Measurements from ENCODE around the gene SHISA6.
"Not testable (repeated sequence)": the region's sequence is repeated elsewhere in the genome, so short reads cannot be mapped to it uniquely, and the experiment has no call there.

SHISA6 gene

GRCh38 chr17:11267999-11268575, 27.1 kb downstream of the SHISA6 start:
- no peak for DNase-seq

DNA sequence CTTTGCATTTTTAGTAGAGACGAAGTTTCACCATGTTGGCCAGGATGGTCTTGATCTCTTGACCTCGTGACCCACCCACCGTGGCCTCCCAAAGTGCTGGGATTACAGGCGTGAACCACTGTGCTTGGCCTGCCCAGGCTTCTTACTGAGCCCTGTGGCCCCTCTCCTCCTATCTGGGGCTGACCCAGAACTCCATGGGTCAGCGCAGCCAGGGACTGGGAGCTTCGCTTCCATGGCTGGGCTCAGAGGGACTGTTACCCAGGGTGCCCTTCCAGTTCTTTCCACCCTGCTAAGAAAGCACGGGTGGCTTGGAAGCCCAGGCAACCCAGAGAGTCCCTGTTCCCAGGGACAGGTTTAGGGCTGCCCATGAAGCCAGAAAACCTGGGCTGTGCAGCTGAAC, 28.2 kb downstream of the SHISA6 start:
- no peak for DNase-seq

GRCh38 chr17:11272191-11272590, 31.2 kb downstream of the SHISA6 start:
- DNase-seq = no peak

DNA sequence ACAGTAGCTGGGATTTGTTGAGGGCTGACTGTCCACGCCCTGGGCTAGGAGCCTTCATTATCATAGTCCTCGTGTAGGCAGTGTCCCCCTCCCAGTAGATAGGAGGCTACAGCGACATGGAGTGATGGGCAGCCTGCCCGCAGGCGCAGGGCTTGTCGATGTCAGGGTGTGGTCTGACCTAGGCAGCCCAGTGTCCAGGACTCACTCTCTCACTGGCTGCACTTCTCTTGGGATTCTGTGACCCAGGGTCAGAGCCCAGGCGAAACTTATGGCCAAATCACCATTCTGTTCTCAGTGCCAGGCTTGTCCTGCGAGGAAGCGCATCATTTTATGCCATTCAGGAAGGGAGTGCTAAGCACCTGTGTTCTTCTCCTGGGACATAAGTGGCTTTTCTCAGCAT, 32.6 kb downstream of the SHISA6 start:
- DNase-seq = no peak

DNA sequence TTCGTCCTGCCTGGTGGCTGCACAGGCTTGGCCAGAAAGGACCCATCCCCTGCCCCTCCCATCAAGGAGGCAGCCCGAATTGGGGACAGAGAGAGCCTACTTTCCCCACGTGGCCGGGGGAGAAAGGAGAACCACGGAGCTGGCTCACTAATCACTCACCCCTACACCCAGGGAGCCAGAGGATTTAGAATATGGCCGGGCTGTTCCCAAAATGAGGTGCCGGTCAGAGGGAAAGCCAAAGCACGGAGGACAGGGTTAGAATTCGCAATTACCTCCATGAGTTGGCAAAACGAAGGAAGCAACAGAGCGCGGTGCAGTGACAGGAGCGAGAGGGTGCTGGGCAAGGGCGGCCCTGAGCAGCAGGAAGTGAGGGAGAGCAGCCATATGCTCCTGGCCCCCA, 33.1 kb downstream of the SHISA6 start:
- no peak for DNase-seq

DNA sequence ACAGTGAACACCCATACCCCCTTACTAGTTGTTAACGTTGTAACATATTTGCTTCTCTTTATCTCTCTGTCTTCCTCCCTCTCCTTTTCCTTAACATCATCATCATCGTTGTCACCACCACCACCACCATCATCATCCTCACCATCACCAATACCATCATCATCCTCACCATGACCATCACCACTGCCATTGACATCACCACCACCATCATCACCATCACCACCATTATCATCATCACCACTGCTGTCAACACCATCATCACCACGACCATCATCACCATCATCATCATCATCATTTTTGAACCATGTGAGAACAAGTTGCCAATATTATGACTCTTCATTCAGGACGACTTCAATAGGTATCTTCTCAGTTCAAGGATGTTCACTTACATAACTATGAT, 35.5 kb downstream of the SHISA6 start:
- no peak for DNase-seq

DNA sequence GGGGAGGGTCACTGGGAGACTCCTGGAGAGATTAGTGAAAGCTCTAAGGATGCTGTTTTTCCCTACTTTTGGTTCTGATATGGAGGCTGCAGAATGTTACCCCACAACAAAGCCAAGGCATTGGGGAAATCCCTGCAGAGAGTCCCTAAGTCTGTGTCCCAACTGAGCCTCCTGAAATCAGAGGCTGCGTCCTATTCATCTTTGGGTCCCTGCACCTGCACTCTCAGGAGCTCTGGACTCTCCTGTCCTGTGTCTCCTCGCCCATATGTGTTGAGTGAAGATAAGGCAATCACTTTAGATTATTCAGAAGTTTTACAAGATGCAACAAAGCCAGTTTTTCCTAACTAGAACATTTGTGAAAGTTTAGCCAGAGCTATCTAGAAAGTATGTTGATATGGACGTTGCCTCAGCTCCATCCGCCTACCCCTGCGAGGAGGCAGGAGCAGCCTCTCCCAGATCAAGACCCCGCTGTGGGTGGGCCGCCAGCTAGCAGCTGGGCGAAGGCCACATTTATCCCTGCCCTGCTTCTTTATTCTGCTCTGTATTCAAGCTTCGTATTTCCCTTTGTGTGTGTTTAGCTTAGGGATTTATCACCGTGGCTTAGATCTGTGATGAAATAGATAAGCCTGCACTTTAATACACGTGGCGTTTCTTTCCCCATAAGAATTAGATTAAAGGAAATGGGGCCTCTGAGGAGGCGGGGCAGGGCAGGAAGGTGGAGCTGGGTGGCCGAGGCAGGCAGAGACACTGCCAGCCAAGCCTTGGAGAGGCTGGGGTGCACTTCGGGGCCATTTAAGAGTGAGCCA, 37.4 kb downstream of the SHISA6 start:
- DNase-seq = no peak

DNA sequence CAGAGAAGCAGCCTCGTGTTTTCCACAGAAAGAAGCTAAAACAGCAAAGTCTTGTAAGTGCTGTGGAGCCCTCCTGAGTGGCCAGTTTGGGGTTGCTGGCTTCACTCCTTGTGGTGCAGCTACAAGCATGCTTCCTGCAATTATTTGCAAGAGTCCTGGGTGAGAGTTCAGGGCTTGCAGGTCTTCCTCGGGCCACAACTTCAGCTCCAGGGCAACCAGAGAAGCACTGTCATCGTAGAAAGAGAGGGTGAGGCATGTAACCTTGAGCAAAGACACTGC, 37.9 kb downstream of the SHISA6 start:
- no peak for DNase-seq

- DNase-seq = no peak
Measured at GRCh38 chr17:11279776-11280344, 38.8 kb downstream of the SHISA6 start.

DNA sequence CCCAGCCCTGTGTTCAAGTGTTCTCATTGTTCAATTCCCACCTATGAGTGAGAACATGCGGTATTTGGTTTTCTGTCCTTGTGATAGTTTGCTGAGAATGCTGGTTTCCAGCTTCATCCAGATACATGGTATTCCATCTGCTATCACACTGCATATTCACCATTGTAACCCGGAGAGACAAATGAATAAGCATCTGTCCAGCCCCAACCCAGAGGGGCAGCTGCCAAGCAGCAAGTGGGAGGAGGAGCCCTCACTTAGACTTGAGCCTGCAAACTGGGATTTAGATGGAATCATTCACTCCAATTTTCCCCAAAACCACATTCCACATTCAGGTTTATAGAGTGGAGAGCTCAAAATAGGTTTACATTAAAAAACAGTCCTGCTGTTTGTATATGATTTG, 41.6 kb downstream of the SHISA6 start:
- DNase-seq = no peak

DNA sequence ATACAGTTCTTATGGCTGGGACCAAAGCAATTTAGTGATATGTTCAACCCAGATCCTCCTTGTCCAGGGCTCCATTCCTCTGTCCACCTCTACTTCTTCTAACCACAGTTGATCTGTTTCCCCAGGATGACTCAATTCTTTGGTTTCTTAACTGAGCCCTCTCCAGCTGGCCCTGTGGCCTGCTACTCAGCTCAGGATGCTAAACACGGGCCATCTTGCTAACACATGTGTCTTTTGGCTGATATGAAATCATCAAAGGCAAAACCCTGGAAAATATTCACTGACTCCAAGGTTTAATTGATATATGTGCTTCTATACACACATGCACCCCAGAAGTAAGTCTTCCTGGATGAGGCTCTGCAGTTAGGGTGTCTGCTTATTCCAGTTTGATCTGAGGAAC, 43.8 kb downstream of the SHISA6 start:
- no peak for DNase-seq

GRCh38 chr17:11285946-11286345, 44.9 kb downstream of the SHISA6 start:
- DNase-seq = no peak

DNA sequence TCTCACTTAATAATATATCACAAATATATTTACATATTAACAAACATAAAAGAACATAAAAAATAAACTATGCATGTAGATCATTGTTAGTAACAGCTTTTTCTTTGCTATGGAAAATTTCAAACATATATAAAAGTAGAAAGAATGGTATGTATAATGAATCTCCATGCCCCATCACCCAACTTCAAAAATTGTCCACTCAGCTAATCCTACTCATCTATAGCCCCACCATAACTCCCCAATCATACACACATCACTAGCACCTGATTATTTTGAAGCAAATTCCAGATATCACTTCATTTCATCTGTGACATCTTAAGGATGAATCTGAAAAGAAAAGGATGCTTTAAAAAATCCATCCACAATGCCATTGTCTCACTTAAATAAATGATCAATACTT, 46.8 kb downstream of the SHISA6 start:
- no peak for DNase-seq

DNA sequence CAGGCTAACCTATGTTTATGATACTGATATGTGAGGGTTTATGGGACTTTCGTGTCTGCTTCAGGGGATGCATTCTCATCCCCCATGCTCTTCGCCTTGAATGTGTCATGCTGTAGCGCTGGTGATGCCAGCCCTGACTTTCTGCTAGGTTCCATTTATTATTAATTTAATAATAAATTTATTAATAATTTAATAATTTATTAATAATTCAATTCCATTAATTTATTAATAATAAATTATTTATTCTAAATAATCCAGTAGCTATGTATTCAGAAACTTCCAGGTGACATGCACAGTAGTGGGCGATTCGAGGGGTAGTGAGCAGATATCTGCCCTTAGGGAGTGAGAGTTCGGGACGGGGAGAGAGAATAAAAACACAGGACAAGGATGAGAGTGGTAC, 49.8 kb downstream of the SHISA6 start:
- DNase-seq = no peak

GRCh38 chr17:11292491-11292890, 51.5 kb downstream of the SHISA6 start:
- DNase-seq = no peak

- DNase-seq = no peak
Measured at GRCh38 chr17:11293480-11293879, 52.5 kb downstream of the SHISA6 start.

DNA sequence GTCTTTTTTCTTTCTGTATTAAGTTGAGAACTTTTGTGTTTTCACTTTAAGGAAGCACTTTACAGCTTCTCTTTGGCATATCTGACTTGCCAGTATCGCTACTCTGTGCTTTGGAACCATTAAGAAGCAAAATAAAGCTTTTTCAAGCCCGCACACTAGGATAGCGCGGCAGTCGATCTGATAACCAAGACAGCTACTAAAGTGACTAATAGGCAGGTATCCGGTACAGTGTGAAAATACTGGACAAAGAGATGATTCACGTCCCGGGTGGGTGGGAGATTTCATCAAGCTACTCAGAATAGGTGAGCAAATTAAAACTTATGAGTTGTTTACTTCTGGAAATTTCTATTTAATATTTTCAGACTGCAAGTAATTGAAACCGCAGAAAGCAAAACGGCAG, 53.8 kb downstream of the SHISA6 start:
- no peak for DNase-seq

DNA sequence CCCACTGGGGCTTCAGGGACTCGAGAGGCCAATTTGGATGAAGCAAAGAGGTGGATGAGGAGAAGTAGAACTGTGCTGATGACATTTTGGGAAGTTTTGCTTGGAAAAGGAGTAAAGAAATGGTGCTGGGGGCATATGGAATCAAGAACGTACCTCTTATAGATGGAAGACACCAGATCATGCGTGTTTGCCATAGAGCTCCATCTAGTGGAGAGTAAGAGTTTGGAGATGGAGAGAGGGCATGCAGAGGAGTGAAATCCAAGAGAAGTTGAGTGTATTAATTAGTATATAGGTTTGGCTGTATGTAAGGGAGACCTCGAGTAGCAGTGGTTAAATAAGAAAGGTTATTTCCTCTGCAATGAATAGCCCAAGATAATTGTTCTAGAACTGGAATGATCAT, 56.0 kb downstream of the SHISA6 start:
- DNase-seq = no peak

DNA sequence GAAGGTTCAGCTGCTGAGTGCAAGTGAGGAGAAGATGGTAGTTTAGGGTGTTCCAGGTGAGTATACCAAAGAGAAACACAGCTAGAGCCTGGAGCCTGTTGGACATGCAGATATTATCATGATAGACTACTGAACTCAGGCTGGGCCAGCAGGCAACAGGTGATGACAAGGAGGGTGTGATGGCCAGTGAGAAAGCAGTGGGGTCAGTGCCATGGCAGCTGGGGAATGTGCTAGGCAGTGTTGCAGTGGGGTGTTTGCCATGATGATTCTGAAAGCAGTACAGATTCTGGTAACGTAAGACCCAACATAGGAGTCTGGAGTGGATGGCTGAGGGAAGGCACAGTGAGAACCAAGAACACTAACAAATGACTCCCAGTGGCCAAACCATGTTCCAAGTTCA, 57.4 kb downstream of the SHISA6 start:
- DNase-seq = no peak

DNA sequence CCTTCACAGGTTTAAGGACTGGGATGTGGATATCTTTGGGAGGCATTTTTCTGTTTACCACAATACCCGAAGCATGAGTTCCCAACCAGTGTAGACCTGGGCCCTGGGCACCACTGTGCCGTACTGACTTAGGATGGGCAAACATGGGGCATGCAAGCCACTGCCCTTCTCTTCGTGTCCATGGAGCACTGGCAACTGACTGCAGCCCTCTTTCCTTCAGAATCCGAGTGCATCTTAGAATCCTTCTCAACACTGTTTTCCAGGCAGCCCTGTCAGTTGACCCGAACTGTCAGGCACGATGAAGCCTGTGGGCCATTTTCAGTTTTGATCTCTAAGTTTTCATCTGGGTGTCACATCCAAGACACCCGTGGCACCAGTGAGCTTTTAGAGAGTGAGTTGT, 59.2 kb downstream of the SHISA6 start:
- no peak for DNase-seq

GRCh38 chr17:11300738-11301137, 59.7 kb downstream of the SHISA6 start:
- no peak for DNase-seq

GRCh38 chr17:11301874-11302273, 60.9 kb downstream of the SHISA6 start:
- not testable (repeated sequence) for DNase-seq

DNA sequence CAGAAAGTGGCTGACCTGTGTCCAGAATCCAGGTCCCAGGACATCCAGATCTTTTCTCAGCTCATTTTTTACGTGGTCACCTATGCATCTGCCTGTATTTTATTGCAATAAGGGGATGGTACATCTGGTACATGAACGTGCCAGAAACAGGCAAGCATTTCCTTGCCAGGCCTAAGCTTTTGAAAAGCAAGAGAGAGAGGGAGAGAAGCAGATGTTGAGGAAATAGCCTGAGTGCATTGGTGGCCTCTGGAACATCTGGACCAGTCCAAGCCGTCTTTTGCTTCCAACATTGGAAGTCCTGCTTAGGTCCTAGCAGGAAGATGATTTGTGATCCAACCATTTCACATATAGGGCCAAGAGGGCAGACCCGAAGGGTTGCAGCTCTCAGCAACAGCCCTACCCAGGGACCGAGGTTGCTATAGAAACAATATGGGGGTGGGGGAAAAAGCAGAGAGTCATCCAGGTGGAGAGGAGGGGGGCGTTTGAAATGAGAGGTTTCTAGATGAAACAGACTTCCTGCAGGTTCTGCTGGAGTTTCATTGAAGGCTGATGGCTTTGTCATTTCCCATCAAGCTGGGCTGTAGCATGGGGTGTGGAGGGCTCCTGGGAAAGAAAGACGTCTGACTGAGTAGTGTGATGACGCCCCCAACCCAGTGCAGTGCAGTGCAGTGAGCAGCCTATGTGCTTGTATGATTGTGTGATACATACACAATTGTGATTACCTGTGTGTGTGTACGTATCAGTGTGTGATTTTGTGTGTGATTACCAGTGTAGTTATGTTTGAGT, 61.6 kb downstream of the SHISA6 start:
- DNase-seq = no peak

DNA sequence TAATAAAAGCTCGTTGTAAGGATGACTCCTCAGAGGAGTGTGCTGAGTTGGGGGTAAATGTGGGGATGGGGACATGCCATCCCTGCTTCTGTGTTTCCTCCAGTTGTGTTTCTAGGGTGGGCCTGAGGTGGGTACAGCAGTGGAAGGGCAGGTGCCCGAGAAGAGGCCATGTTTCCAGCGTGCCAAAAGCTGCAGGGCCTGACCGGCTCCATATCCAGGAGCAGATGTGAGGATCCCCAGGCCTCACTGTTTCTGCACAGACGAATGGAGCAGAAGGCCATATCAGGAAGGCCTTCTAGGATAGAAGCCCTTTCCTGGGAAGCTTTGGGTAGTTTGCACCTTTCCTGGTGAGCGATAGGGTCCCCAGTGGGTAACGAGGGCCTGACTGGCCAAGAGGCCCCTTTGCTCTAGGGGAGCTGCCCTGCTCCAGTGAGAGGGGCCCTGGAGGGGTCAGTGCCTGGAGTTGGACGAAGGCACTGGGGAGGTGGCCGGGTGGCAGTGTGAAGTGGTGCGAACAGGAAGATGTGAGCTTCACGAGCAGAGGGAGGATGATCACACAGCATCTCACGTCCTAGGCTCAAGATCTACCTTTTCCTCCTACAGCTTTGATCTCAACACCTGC, 62.9 kb downstream of the SHISA6 start:
- DNase-seq = no peak

Measured in CD4-positive, alpha-beta T cell treated with Interleukin-1 beta for 1 hour (primary cell).